ENCODE measurements around the gene PEX19. TPM values are rescaled to one million over a fixed set of nuclear protein-coding genes. Genes with fewer than 3 reads are reported as not detected.

PEX19 gene
- total RNA-seq, 4 donors from 2014 or later: 33.4 to 52.9 (median 48.2) TPM

DNA sequence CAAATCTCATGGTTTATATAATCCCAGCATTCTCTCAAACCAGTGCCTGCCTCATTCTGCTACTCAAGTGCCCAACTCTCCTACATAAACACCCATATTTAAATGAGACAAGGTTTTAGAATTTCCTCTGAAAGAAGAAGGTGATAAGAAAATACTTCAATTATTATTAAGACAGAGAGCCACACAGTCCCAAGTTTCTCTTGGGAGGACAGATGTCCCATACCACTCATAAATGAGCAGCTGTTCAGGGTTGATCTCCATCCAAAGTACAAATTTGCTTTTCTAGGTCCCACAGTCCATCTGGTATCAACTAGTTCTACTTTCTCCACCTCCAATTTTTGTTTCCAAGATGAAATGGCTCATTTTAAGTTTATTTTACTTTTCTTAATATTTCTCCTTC, 33.9 kb downstream of the PEX19 start:
- TF ChIP-seq, protein P1, sequence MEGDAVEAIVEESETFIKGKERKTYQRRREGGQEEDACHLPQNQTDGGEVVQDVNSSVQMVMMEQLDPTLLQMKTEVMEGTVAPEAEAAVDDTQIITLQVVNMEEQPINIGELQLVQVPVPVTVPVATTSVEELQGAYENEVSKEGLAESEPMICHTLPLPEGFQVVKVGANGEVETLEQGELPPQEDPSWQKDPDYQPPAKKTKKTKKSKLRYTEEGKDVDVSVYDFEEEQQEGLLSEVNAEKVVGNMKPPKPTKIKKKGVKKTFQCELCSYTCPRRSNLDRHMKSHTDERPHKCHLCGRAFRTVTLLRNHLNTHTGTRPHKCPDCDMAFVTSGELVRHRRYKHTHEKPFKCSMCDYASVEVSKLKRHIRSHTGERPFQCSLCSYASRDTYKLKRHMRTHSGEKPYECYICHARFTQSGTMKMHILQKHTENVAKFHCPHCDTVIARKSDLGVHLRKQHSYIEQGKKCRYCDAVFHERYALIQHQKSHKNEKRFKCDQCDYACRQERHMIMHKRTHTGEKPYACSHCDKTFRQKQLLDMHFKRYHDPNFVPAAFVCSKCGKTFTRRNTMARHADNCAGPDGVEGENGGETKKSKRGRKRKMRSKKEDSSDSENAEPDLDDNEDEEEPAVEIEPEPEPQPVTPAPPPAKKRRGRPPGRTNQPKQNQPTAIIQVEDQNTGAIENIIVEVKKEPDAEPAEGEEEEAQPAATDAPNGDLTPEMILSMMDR (IDR thresholded peaks at IDR 0.05): no peak
- no peak for TF ChIP-seq POLR2A (IDR thresholded peaks at IDR 0.05)
- no peak overlapping the region for H3K4me3 ChIP-seq (ENCODE audit: low read depth, poor library complexity, severe bottlenecking)
- DNase-seq (ENCODE audit: low spot score in 2 of 2): no peak
- intact Hi-C loops (cut with DNase I; ENCODE audit: low total_unique reads): loop anchor here (5.0 kb wide), 2 partner anchors 59 to 144 kb away; partner anchors contain the start of gene CASQ1

DNA sequence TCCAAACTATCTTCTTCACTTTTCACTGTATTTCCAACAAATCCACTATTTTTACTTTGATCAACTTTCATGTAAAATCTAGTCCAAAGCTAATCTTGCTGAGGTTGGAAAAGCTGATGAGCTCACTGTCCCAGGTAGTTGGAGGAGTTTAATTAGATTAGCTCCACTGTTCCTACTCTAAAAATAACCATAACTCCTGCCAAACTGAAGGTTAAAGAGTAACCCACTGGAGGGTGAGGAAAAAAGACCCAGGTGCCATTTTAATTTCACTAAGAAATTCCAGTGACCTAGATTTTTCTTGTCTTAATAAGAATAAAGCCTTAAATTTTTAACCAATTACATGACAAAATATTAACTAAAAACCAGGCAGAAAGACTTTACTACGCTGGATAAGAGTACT, 37.9 kb downstream of the PEX19 start:
- 95 to 100% methylated on average over 1 of the region's 1 CpG for WGBS, 2 donors
- TF ChIP-seq, protein P1 (IDR thresholded peaks at IDR 0.05): no peak
- TF ChIP-seq POLR2A (IDR thresholded peaks at IDR 0.05): no peak
- intact Hi-C loops (cut with DNase I; ENCODE audit: low total_unique reads): no loop called here
- H3K4me3 ChIP-seq (ENCODE audit: low read depth, poor library complexity, severe bottlenecking): no peak overlapping the region
- no peak for DNase-seq (ENCODE audit: low spot score in 2 of 2)

DNA sequence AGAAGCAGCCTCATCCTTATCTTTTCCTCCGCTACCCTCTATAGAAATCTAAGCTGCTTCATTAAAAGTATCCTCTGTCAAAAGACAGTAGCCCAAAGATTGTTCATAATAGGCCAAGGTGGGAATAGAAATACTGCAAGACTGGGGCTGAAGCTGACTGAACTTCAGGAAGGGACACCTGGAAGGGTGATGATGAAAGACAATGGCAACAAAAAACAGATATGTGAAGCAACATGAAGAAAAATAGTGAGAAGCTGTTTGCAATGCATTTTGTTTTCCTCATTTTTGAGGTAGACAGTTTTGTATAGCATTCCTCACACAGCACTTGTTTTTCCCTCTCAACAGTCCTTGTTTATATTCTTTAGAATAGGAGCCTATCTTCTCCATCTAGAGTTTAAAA, 39.5 kb downstream of the PEX19 start:
- H3K4me3 ChIP-seq (ENCODE audit: low read depth, poor library complexity, severe bottlenecking): no peak overlapping the region
- TF ChIP-seq, protein P1 (IDR thresholded peaks at IDR 0.05): no peak
- no peak for TF ChIP-seq POLR2A (IDR thresholded peaks at IDR 0.05)
- 95% methylated on average over 1 of the region's 1 CpG for WGBS, 2 donors
- intact Hi-C loops (cut with DNase I; ENCODE audit: low total_unique reads): no loop called here
- DNase-seq (ENCODE audit: low spot score in 2 of 2): no peak

DNA sequence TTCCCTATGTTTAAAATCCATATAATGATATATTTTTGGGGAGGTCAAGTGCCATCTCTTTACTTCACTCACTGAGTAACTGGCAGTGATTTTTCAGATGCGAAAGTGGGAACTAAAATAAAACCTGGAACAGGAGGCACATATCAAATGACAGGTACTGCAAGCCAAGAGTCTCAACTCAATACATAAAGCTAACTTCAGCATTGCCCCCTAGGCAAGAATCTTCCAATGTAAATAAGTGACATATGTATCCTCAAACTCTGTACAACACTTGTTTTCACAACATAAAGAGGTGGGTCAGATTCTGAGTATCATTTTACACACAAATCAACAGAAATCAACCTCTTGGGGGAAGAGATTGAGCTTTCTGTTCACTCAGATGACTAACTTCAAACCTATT, 40.7 kb downstream of the PEX19 start:
- 69 to 78% methylated on average over 1 of the region's 1 CpG for WGBS, 2 donors
- no peak for DNase-seq (ENCODE audit: low spot score in 2 of 2)
- intact Hi-C loops (cut with DNase I; ENCODE audit: low total_unique reads): no loop called here
- H3K4me3 ChIP-seq (ENCODE audit: low read depth, poor library complexity, severe bottlenecking): no peak overlapping the region
- TF ChIP-seq, protein P1 (IDR thresholded peaks at IDR 0.05): no peak
- TF ChIP-seq POLR2A (IDR thresholded peaks at IDR 0.05): no peak

DNA sequence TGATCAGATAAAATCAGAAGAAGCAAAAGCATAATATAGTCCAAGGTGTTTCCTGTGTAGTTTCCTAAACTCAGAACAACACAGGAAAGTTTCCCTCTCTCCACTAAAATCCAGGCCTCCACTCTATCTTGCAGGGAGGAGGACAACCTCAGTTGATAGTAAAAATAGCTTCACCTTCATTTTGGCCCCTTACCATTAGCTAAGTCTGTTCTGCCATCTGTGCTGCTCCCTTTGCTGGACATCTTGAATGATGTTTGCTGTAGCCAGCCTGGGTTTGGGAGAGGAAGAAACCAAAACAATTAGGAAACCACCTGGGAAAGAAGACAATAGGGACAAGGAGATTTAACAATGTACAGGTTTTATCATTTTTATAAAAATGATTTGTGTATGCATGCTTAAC, 41.2 kb downstream of the PEX19 start:
- H3K4me3 ChIP-seq (ENCODE audit: low read depth, poor library complexity, severe bottlenecking): no peak overlapping the region
- no peak for DNase-seq (ENCODE audit: low spot score in 2 of 2)
- no peak for TF ChIP-seq POLR2A (IDR thresholded peaks at IDR 0.05)
- TF ChIP-seq, protein P1 (IDR thresholded peaks at IDR 0.05): no peak
- intact Hi-C loops (cut with DNase I; ENCODE audit: low total_unique reads): no loop called here

DNA sequence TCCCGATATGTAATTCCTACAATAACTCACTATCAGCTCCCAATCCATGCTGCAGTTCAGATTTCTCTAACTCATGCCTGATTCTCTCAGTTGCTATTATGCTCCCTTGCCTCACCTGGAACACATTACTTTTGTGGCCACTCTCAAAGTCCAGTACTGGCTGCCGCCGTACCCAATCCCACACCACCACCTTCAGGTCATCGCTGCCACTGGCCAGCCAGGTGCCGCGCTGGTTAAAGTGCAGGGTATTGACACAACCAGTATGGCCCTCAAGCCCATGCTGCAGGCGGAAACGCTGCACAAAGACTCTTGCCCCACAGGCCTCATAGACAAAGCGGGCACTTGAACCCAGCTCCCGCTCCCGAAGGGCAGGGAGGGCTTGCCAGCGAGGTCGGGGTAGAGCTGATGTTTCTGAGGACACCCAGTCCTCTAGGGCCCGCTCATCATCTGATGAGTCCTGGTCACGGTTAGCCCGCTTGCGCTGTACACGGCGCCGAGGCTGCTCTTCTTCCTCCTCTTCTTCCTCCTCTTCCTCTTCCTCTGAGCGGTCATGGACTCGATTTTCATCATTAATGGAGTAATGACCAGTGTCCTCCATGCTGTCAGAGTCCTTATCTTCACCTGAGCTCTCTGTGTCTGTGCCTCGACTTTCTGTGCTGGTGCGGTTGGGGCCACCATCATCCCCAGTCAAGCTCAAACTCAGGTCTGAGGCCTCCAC, 45.2 kb downstream of the PEX19 start:
- no peak overlapping the region for H3K4me3 ChIP-seq (ENCODE audit: low read depth, poor library complexity, severe bottlenecking)
- no peak for DNase-seq (ENCODE audit: low spot score in 2 of 2)
- TF ChIP-seq POLR2A (IDR thresholded peaks at IDR 0.05): no peak
- TF ChIP-seq, protein P1 (IDR thresholded peaks at IDR 0.05): no peak
- WGBS, 2 donors: 95% methylated on average over 24 of the region's 24 CpGs
- intact Hi-C loops (cut with DNase I; ENCODE audit: low total_unique reads): no loop called here
